DMS53 treated with DMSO at 0.1 percent for 48 hours (cell line): ENCODE results near the gene QSOX2.

Experiments
- DNase-seq: peaks from one replicate; lab custom pipeline; 2025; ENCODE audit not compliant: unreplicated experiment; lab: John Stamatoyannopoulos, UW

QSOX2 gene

GRCh38 chr9:136204838-136205706, 40.5 kb downstream of the QSOX2 start, which contains the start of gene LHX3:
LHX3 (minus strand) TSS chr9:136205128; CDS start chr9:136205012, 116 bp downstream.
- DNase-seq, result no peak

- no peak for DNase-seq
Measured at GRCh38 chr9:136204145-136204805, 41.3 kb downstream of the QSOX2 start.

GRCh38 chr9:136203408-136204144, 42.0 kb downstream of the QSOX2 start:
- no peak for DNase-seq

GRCh38 chr9:136202454-136203407, 42.9 kb downstream of the QSOX2 start:
- DNase-seq, result no peak

GRCh38 chr9:136201609-136202453, 43.8 kb downstream of the QSOX2 start:
- DNase-seq, result no peak

GRCh38 chr9:136201174-136201573, 44.4 kb downstream of the QSOX2 start:
- DNase-seq, result no peak

GRCh38 chr9:136200424-136200823, 45.2 kb downstream of the QSOX2 start:
- DNase-seq, result no peak

GRCh38 chr9:136199391-136200288, 46.0 kb downstream of the QSOX2 start:
- DNase-seq, result no peak

GRCh38 chr9:136198605-136199083, 47.0 kb downstream of the QSOX2 start:
- no peak for DNase-seq

GRCh38 chr9:136197930-136198604, 47.5 kb downstream of the QSOX2 start:
- DNase-seq, result no peak

- no peak for DNase-seq
Measured at GRCh38 chr9:136197084-136197875, 48.3 kb downstream of the QSOX2 start.

GRCh38 chr9:136196404-136197083, 49.1 kb downstream of the QSOX2 start:
- DNase-seq, result no peak

- no peak for DNase-seq
Measured at GRCh38 chr9:136194540-136194939, 51.1 kb downstream of the QSOX2 start.

GRCh38 chr9:136193891-136194279, 51.7 kb downstream of the QSOX2 start:
- no peak for DNase-seq

GRCh38 chr9:136193127-136193890, 52.3 kb downstream of the QSOX2 start:
- DNase-seq, result no peak
